H1 (cell line): ENCODE results near the gene STARD9. TPM values are rescaled to one million over a fixed set of nuclear protein-coding genes. Genes with fewer than 3 reads are reported as not detected.

Experiments used
- BCL11A ChIP-seq, 2 experiments: IDR thresholded peaks; one replicate each; pipeline ENCODE4 v1.6.1; 2011; ENCODE audit warnings: low read depth in 2 of 2, low read length in 2 of 2, mild to moderate bottlenecking in 2 of 2
- CHD7 ChIP-seq: fragments of 300-600 bp; sonication (generic); IDR thresholded peaks from 2 replicates; pipeline ENCODE4 v1.7.1; 2012; ENCODE audit warnings: low read length, moderate library complexity, mild to moderate bottlenecking, inconsistent platforms; ENCODE audit not compliant: insufficient replicate concordance
- RFX5 ChIP-seq: IDR thresholded peaks from 2 replicates; pipeline ENCODE4 v1.6.1; 2011; ENCODE audit warnings: low read depth, low read length, improper control_type of control experiment, borderline replicate concordance
- polyA plus RNA-seq, 7 experiments: library from polyadenylated mRNA; depleted of rRNA in 3 of 7; stranded (reverse) in 5 of 7; unstranded in 2 of 7; fragments of >200 nt in 5 of 7; fragments of 200-250 nt in 2 of 7; gene quantifications; 1 replicate in 5 of 7; 2 replicates in 1 of 7; 4 replicates in 1 of 7; pipeline versions ENCODE4 v1.2.1 to v1.2.3, GENCODE V29; 2011 to 2013; ENCODE audit warnings: missing spikeins in 2 of 7, mixed read lengths in 2 of 7
- total RNA-seq: library from RNA; stranded (reverse); fragmentation: NEBNext Ultra II Directional; extraction: Animal tissue kit (Norgen Biotek cat#: 25700); gene quantifications from 2 replicates; pipeline ENCODE4 v1.2.1, GENCODE V29; 2021

The STARD9 gene
- total and polyA plus RNA-seq, 2 of the 8 experiments (the other 6 are each of a cell fraction or from before 2014, with no cell fraction given), result 2.8 to 7.0 TPM

- TF ChIP-seq CHD7 (no peak), BCL11A (IDR thresholded peaks at IDR 0.05; ENCODE audit: low read depth in 2 of 2, low read length in 2 of 2) (no peak), RFX5 (no peak)
These were observed 153.2 kb downstream of the STARD9 start (continued) for GRCh38 chr15:42728560-42728959.
